GM10248 (cell line): ENCODE measurements around the gene ACBD4.

Experiments
- CTCF ChIA-PET: fragments of 300-600 bp; sonication (Branson Sonifier 250); formaldehyde crosslinking; extraction: SDS; loops from one replicate; lab custom pipeline; 2021; ENCODE audit warnings: antibody characterized with exemption; lab: Yijun Ruan, JAX
- POLR2A ChIA-PET: fragments of 350-650 bp; sonication (Branson Sonifier 250); formaldehyde crosslinking; extraction: SDS; loops from one replicate; lab custom pipeline; 2020; ENCODE audit warnings: antibody characterized with exemption; lab: Yijun Ruan, JAX
- DNase-seq: peaks from one replicate; pipeline ENCODE4 v3.0.0; 2012; ENCODE audit errors: extremely low spot score
- TF ChIP-seq, protein P1 (sequence below): IDR thresholded peaks from 2 replicates; pipeline ENCODE4 v1.5.1; 2012; ENCODE audit warnings: mild to moderate bottlenecking, low read depth; ENCODE audit errors: extremely low read depth, missing control alignments, control extremely low read depth

ACBD4 gene

GRCh38 chr17:45184144-45184543 lies 48.7 kb downstream of the ACBD4 start:
- CTCF ChIA-PET = interaction anchor here (1.4 to 3.6 kb wide), 3 partner anchors 8 to 49 kb away, joined by 3 to 21 read pairs (median 14); partner anchors contain the start of gene ACBD4
- POLR2A ChIA-PET = interaction anchor here (0.6 kb wide), 1 partner anchor 9 kb away, joined by 5 read pairs; no protein-coding TSS in a partner anchor
- no peak for DNase-seq
- TF ChIP-seq, protein P1, sequence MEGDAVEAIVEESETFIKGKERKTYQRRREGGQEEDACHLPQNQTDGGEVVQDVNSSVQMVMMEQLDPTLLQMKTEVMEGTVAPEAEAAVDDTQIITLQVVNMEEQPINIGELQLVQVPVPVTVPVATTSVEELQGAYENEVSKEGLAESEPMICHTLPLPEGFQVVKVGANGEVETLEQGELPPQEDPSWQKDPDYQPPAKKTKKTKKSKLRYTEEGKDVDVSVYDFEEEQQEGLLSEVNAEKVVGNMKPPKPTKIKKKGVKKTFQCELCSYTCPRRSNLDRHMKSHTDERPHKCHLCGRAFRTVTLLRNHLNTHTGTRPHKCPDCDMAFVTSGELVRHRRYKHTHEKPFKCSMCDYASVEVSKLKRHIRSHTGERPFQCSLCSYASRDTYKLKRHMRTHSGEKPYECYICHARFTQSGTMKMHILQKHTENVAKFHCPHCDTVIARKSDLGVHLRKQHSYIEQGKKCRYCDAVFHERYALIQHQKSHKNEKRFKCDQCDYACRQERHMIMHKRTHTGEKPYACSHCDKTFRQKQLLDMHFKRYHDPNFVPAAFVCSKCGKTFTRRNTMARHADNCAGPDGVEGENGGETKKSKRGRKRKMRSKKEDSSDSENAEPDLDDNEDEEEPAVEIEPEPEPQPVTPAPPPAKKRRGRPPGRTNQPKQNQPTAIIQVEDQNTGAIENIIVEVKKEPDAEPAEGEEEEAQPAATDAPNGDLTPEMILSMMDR = no peak

DNA sequence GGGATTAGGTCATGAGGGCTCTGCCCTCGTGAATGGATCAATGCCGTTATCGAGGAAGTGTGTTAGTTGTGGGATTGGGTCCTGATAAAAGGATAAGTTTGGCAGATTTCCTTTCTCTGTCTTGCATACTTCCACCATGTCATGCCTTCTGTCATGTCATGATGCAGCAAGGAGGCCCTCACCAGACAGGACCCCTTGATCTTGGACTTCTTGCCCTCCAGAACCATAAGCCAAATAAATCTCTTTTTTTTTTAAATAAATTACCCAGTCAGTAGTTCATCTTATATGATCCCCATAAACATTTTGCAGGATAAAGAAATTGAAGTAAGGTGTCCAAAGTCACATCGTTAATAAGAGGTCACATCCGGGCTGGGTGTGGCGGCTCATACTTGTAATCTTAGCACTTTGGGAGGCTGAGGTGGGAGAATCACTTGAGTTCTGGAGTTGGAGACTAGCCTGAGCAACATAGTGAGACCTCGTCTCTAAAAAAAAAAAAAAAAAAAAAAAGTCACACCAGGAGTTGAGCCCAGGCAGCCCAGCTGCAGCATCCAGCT lies 51.4 kb downstream of the ACBD4 start:
- POLR2A ChIA-PET = no interaction called here
- TF ChIP-seq, protein P1 = no peak
- CTCF ChIA-PET = interaction anchor here (0.8 to 17.8 kb wide), 2 partner anchors 11 to 54 kb away, joined by 3 to 316 read pairs; partner anchors contain the start of genes ACBD4 and PLCD3
- no peak for DNase-seq

DNA sequence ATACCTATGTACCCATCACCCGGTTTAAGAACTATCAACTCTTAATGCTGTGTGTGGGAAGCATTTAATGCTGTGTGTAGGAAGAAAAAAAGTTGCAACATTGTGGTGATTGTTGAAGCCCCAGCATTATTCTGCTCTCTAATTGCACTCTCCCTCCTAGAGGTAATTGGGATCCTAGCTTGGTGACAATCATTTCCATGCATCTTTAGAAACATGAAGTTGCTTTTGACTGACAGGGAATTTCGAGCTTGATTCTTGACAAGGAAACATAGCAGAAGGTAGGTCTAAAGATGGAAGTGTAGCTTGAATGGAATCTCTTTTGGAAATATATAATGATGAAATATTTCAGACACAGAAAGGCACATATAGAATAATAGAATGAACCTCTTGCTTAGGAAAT lies 53.5 kb downstream of the ACBD4 start:
- ChIA-PET CTCF (interaction anchor here (1.2 to 17.8 kb wide), 4 partner anchors 9 to 196 kb away, joined by 3 to 316 read pairs (median 15); partner anchors contain the start of genes ACBD4 and PLCD3), POLR2A (no interaction called here)
- DNase-seq = no peak
- TF ChIP-seq, protein P1 = no peak

DNA sequence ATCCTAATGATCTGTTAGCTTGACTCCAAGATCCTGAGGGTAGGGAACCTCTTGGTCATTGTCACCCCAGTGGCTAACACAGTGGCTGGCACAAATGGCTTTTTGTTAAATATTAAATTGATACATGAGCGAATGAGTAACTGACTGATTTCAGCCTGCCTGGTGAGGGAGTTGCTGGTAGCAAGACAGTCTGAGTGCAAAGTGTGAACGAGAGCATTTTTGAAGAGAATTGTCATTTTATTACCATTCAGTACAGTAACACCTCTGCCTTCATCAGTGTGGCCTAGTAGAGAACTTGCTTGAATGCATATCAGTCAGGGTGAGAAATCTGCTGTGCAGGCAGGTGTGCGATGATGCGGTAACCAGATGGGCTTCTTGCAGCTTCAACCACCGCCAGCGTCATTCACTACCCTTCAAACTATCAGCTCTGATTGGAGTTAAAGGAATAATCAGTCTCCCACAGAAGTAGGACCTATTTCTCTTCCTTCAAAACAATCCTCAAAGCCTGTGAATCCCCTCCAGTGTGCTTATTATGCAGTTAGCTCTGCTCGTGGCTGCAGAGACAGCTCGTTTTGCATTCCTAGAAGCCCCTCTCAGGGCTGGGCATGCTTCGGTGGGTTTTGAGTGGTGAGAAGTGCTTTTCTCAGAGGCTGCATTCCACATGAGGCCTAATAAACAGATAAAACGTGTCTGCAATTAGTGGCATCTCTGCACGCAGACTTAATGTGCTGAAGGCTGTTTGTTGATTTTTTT lies 55.2 kb downstream of the ACBD4 start:
- DNase-seq = no peak
- TF ChIP-seq, protein P1 = no peak
- ChIA-PET CTCF (interaction anchor here (1.3 to 17.8 kb wide), 4 partner anchors 18 to 105 kb away, joined by 3 to 316 read pairs (median 4); partner anchors contain the start of genes ACBD4 and PLCD3), POLR2A (interaction anchor here (0.5 kb wide), 1 partner anchor 39 kb away, joined by 3 read pairs; no protein-coding TSS in a partner anchor)
